Right kidney (tissue), 9 donors: ENCODE data around the gene FAM234A.
"Not testable (repeated sequence)": the region's sequence is repeated elsewhere in the genome, so short reads cannot be mapped to it uniquely, and the experiment has no call there.

Experiments used
- DNase-seq: peaks from one replicate; pipeline ENCODE4 v3.0.0-alpha.2; 2016
- long read RNA-seq, 8 donors: transcript quantifications; one replicate each; lab custom pipeline, GENCODE V29; 2026

The FAM234A gene
- long read RNA-seq, donor 1, transcript FAM234A-203 (13 exons, 3,213 nt), result major isoform, 6 of 14 reads
- long read RNA-seq, donor 1, partial matches to known transcripts, result 8 of 14 reads
- long read RNA-seq, donor 1, other reads (novel, unspliced or antisense), result 0 of 14 reads
- long read RNA-seq, donor 2, transcript FAM234A-203 (13 exons, 3,213 nt), result major isoform, 6 of 6 reads
- long read RNA-seq, donor 2, partial matches to known transcripts, result 0 of 6 reads
- long read RNA-seq, donor 2, other reads (novel, unspliced or antisense), result 0 of 6 reads
- long read RNA-seq, donor 3, transcript FAM234A-203 (13 exons, 3,213 nt), result major isoform, 5 of 5 reads
- long read RNA-seq, donor 3, partial matches to known transcripts, result 0 of 5 reads
- long read RNA-seq, donor 3, other reads (novel, unspliced or antisense), result 0 of 5 reads
- long read RNA-seq, donor 4, transcript FAM234A-203 (13 exons, 3,213 nt), result major isoform, 5 of 12 reads
- long read RNA-seq, donor 4, partial matches to known transcripts, result 7 of 12 reads
- long read RNA-seq, donor 4, other reads (novel, unspliced or antisense), result 0 of 12 reads
- long read RNA-seq, donor 5, transcript FAM234A-203 (13 exons, 3,213 nt), result major isoform, 7 of 8 reads
- long read RNA-seq, donor 5, partial matches to known transcripts, result 0 of 8 reads
- long read RNA-seq, donor 5, other reads (novel, unspliced or antisense), result 0 of 8 reads
- long read RNA-seq, donor 6, partial matches to known transcripts, result 0 of 6 reads
- long read RNA-seq, donor 6, other reads (novel, unspliced or antisense), result 0 of 6 reads
- long read RNA-seq, donor 7, result 0 reads
- long read RNA-seq, donor 8, partial matches to known transcripts, result 5 of 9 reads
- long read RNA-seq, donor 8, other reads (novel, unspliced or antisense), result 0 of 9 reads

- peak; percentile 97 for DNase-seq
These were observed at the start of gene FAM234A for GRCh38 chr16:234468-235305. FAM234A (plus strand) TSS chr16:234821; CDS start chr16:254414, 19,593 bp downstream.

- DNase-seq, result no peak
These were observed 49.4 kb upstream of the FAM234A start for GRCh38 chr16:185213-185612.

- DNase-seq, result no peak
These were observed 48.9 kb upstream of the FAM234A start for GRCh38 chr16:185691-186090.

GRCh38 chr16:187330-187729, 47.3 kb upstream of the FAM234A start:
- no peak for DNase-seq

GRCh38 chr16:188674-189073, 45.9 kb upstream of the FAM234A start:
- no peak for DNase-seq

- no peak for DNase-seq
These were observed 44.9 kb upstream of the FAM234A start for GRCh38 chr16:189604-190186.

- DNase-seq, result no peak
These were observed 42.8 kb upstream of the FAM234A start for GRCh38 chr16:191831-192230.

GRCh38 chr16:192686-193085, 41.9 kb upstream of the FAM234A start:
- no peak for DNase-seq

GRCh38 chr16:193441-193840, 41.2 kb upstream of the FAM234A start:
- no peak for DNase-seq

GRCh38 chr16:194516-194915, 40.1 kb upstream of the FAM234A start:
- no peak for DNase-seq

GRCh38 chr16:200388-200787, 34.2 kb upstream of the FAM234A start:
- DNase-seq, result no peak

GRCh38 chr16:203246-203645, 31.4 kb upstream of the FAM234A start:
- DNase-seq, result no peak

GRCh38 chr16:204046-204445, 30.6 kb upstream of the FAM234A start:
- DNase-seq, result not testable (repeated sequence)

GRCh38 chr16:209359-209758, 25.3 kb upstream of the FAM234A start:
- DNase-seq, result not testable (repeated sequence)

- DNase-seq, result not testable (repeated sequence)
These were observed 22.9 kb upstream of the FAM234A start for GRCh38 chr16:211631-212180.

- no peak for DNase-seq
These were observed 21.6 kb upstream of the FAM234A start for GRCh38 chr16:212999-213398.

GRCh38 chr16:220021-220420, 14.6 kb upstream of the FAM234A start:
- DNase-seq, result no peak

GRCh38 chr16:228151-228851, 6.3 kb upstream of the FAM234A start:
- no peak for DNase-seq

- peak; percentile 100 for DNase-seq
These were observed 5.5 kb upstream of the FAM234A start, which contains the start of gene LUC7L for GRCh38 chr16:228852-229730. LUC7L (minus strand) TSS chr16:229449; CDS start chr16:229339, 110 bp downstream.
